Kidney (tissue), 14 donors: ENCODE data around the gene POFUT1. TPM values are rescaled to one million over a fixed set of nuclear protein-coding genes. Genes with fewer than 3 reads are reported as not detected.
"Not testable (repeated sequence)": the region's sequence is repeated elsewhere in the genome, so short reads cannot be mapped to it uniquely, and the experiment has no call there.

Source experiments
- DNase-seq, 5 donors: peaks; one replicate each; pipeline ENCODE4 v3.0.0-alpha.2; 2013 to 2020
- FAIRE-seq: peaks from 2 replicates; lab custom pipeline; 2012; peaks lifted over from hg19 to GRCh38; lab: Jason Lieb, UNC
- H3K27ac ChIP-seq, 2 donors: one replicate each; pipeline ENCODE4 v1.7.0; 2013; ENCODE audit warnings: low read depth in 2 of 2, low read length in 2 of 2, inconsistent platforms in 1 of 2
- H3K27me3 ChIP-seq: one replicate; pipeline ENCODE4 v1.7.1; 2013; ENCODE audit warnings: low read length, inconsistent platforms; ENCODE audit not compliant: control insufficient read depth, insufficient read depth
- H3K36me3 ChIP-seq, 3 donors: one replicate each; pipeline versions ENCODE4 v1.7.0 to v1.7.1; 2013; ENCODE audit warnings: low read length in 3 of 3, control low read depth in 1 of 3, inconsistent platforms in 1 of 3; ENCODE audit not compliant: insufficient read depth in 3 of 3, control insufficient read depth in 2 of 3
- H3K4me1 ChIP-seq, 3 donors: one replicate each; pipeline versions ENCODE4 v1.7.0 to v1.7.1; 2013; ENCODE audit warnings: low read length in 3 of 3, inconsistent platforms in 1 of 3, low read depth in 1 of 3; ENCODE audit not compliant: control insufficient read depth in 2 of 3, insufficient read depth in 2 of 3
- H3K4me3 ChIP-seq, 3 donors: one replicate each; pipeline versions ENCODE4 v1.7.0 to v1.8.1; 2013; ENCODE audit warnings: low read length in 3 of 3, control low read depth in 1 of 3, inconsistent platforms in 1 of 3
- H3K9ac ChIP-seq, 3 donors: one replicate each; pipeline versions ENCODE4 v1.7.0 to v1.7.1; 2013; ENCODE audit warnings: low read length in 3 of 3, control low read depth in 1 of 3, inconsistent platforms in 1 of 3
- H3K9me3 ChIP-seq, 3 donors: one replicate each; pipeline versions ENCODE4 v1.7.0 to v1.7.1; 2013; ENCODE audit warnings: low read length in 3 of 3, control low read depth in 1 of 3, inconsistent platforms in 1 of 3; ENCODE audit not compliant: control insufficient read depth in 2 of 3, insufficient read depth in 1 of 3
- CTCF ChIP-seq: IDR thresholded peaks from 3 replicates; pipeline ENCODE4 v1.5.1; 2012; ENCODE audit warnings: mild to moderate bottlenecking, moderate library complexity, borderline replicate concordance; ENCODE audit not compliant: insufficient read depth; ENCODE audit errors: extremely low read depth
- intact Hi-C: fragments of 100-400 bp; cut with DNase I; formaldehyde crosslinking; loops from one replicate; pipeline ENCODE4 v1.11.1; 2022
- polyA plus RNA-seq: library from polyadenylated mRNA; stranded (reverse); fragments of 350-450 nt; fragmentation: Illumina TruSeq; extraction: RNeasy Lipid Tissue Mini Kit (QIAGEN cat#74804); gene quantifications from one replicate; pipeline ENCODE4 v1.2.3, GENCODE V29; 2014; ENCODE audit warnings: low read depth, low replicate concordance; ENCODE audit not compliant: insufficient read depth
- total RNA-seq: library from RNA; stranded (reverse); fragmentation: NEBNext Ultra II Directional; extraction: Animal tissue kit (Norgen Biotek cat#: 25700); gene quantifications from one replicate; pipeline ENCODE4 v1.2.1, GENCODE V29; 2021
- donor health status: control.
- donor health status: control.
- donor health status: control.
- donor health status: control.
- donor health status: control.
- donor health status: DM: yes; HTN: yes; CAD: no.
- donor health status: Normal renal cell carcinoma (clear cell type).

The POFUT1 gene
- total and polyA plus RNA-seq, 2 donors from 2014 or later = 16.7 to 36.7 TPM

GRCh38 chr20:32165836-32166545 lies 41.7 kb upstream of the POFUT1 start:
- Histone ChIP-seq H3K27ac (no peak overlapping the region), H3K9me3 (no peaks in the 10 kb centered on the region), H3K9ac (no peak overlapping the region), H3K36me3 (peaks cover 3 to 26% (median 18%) of the 10 kb centered on the region in 3 donors), H3K27me3 (no peaks in the 10 kb centered on the region), H3K4me1 (peaks cover 2 to 3% (median 3%) of the 10 kb centered on the region in 3 donors), H3K4me3 (no peak overlapping the region)
- intact Hi-C loops = no loop called here
- peak in 1 of 5 donors; percentile 22 for DNase-seq
- no peak for FAIRE-seq
- TF ChIP-seq CTCF = no peak

- intact Hi-C loops = no loop called here
- Histone ChIP-seq H3K9me3 (no peaks in the 10 kb centered on the region), H3K4me1 (peaks cover 2 to 3% (median 3%) of the 10 kb centered on the region in 3 donors), H3K27ac (peak overlapping the region in 1 of 2 donors; percentile 9), H3K36me3 (peaks cover 2 to 12% (median 3%) of the 10 kb centered on the region in 3 donors), H3K9ac (no peak overlapping the region), H3K27me3 (no peaks in the 10 kb centered on the region), H3K4me3 (no peak overlapping the region)
- TF ChIP-seq CTCF = no peak
- DNase-seq = no peak
- FAIRE-seq = no peak
These were observed 40.1 kb upstream of the POFUT1 start for GRCh38 chr20:32167552-32167951.

DNA sequence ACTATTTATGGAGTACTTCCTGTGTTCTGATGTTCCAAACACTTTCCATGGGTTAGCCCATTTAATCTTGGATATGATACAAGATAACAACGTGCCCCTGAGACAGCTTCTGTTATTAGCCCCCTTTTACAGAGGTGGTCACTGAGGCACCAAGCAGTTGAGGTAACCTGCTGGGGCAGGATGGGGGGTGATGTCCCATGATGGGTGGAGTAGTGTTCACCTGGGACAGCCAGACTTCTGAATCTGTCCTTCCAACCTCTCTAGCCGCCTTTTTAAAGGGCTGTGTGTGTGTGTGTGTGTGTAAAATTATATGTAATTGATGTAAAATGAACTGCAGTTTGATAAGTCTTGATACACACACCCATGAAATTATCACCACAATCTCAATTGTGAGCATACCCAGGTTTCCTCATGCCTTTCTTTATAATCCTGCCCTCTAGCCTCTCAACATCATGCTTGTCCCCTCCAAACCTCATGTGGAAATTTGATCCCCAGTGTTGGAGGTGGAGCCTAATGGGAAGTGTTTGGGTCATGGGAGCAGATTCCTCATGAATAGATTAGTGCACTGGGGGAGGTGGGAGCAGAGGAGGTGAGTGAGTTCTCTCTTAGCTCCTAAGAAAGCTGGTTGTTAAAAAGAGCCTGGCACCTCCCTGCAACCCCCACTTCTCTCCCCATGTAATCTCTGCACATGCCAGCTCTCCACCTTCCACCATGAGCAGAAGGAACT lies 39.3 kb upstream of the POFUT1 start:
- FAIRE-seq = no peak
- intact Hi-C loops = no loop called here
- Histone ChIP-seq H3K9ac (no peak overlapping the region), H3K27ac (peak overlapping the region in 1 of 2 donors; percentile 9), H3K4me1 (peaks cover 2 to 3% (median 3%) of the 10 kb centered on the region in 3 donors), H3K4me3 (no peak overlapping the region), H3K36me3 (peaks cover 0 to 12% (median 3%) of the 10 kb centered on the region in 3 donors), H3K9me3 (no peaks in the 10 kb centered on the region), H3K27me3 (no peaks in the 10 kb centered on the region)
- no peak for TF ChIP-seq CTCF
- peak in 3 of 5 donors; percentile 41 to 82 (median 73) for DNase-seq

DNA sequence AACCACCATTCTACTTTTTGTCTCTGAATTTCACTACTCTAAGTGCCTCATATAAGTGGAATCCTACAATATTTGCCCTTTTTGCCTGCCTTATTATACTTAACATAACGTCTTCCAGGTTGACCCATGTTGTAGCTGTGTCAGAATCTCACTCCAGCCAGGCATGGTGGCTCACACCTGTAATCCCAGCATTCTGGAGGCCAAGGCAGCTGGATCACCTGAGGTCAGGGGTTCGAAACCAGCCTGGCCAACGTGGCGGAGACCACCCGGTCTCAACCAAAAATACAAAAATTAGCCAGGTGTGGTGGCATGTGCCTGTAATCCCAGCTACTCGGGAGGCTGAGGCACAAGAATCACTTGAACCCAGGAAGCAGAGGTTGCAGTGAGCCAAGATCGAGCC lies 30.0 kb upstream of the POFUT1 start:
- H3K27ac ChIP-seq, H3K36me3 ChIP-seq, H3K9me3 ChIP-seq, intact Hi-C loops, H3K4me3 ChIP-seq, DNase-seq, FAIRE-seq, H3K9ac ChIP-seq, H3K27me3 ChIP-seq: not testable (repeated sequence)
- H3K4me1 ChIP-seq = peaks cover 0 to 14% (median 5%) of the 10 kb centered on the region in 3 donors
